ENCODE measurements around the gene FOSB. TPM values are rescaled to one million over a fixed set of nuclear protein-coding genes. Genes with fewer than 3 reads are reported as not detected.

Gene FOSB
- total and polyA plus RNA-seq, 9 of the 15 experiments (the other 6 are each of a cell fraction or from before 2014, with no cell fraction given) = 0.11 to 2.7 (median 0.73) TPM

GRCh38 chr19:45443462-45444317 lies 24.1 kb upstream of the FOSB start (continued):
- peak in 1 of 2 experiments; percentile 37 for TF ChIP-seq AFF1 (IDR thresholded peaks at IDR 0.05; ENCODE audit: low read depth in 1 of 2, partially characterized antibody in 2 of 2)
- TF ChIP-seq RUNX1 (IDR thresholded peaks at IDR 0.05; ENCODE audit: low read depth) = no peak
- TF ChIP-seq POLR2A (conservative IDR thresholded peaks at IDR 0.05) = peak; percentile 65
- no peak for TF ChIP-seq ILF3 (IDR thresholded peaks at IDR 0.05; ENCODE audit: borderline replicate concordance)
- TF ChIP-seq HBP1 (CRISPR knock-in tag; IDR thresholded peaks at IDR 0.05) = 0 out of 2 replicates have a peak, but pooled peaks have one; percentile 44
- TF ChIP-seq IFI16 (CRISPR knock-in tag; IDR thresholded peaks at IDR 0.05) = no peak
- TF ChIP-seq MTA3 (IDR thresholded peaks at IDR 0.05; ENCODE audit: borderline replicate concordance) = peak; percentile 27; the same call in 1 of the 2 replicates
- no peak for TF ChIP-seq YBX1 (IDR thresholded peaks at IDR 0.05)
- TF ChIP-seq ZNF764 (CRISPR knock-in tag; IDR thresholded peaks at IDR 0.05; ENCODE audit: low read depth) = no peak
- TF ChIP-seq DACH1 (IDR thresholded peaks at IDR 0.05; ENCODE audit: partially characterized antibody) = no peak
- no peak for TF ChIP-seq PHB (CRISPR knock-in tag; IDR thresholded peaks at IDR 0.05)
- TF ChIP-seq FOXA3 (CRISPR knock-in tag; conservative IDR thresholded peaks at IDR 0.05 in 1 of 2, IDR thresholded peaks at IDR 0.05 in 1 of 2) = no peak
- peak; percentile 5 for TF ChIP-seq ZFP36 (IDR thresholded peaks at IDR 0.05; ENCODE audit: low read depth, low read length, partially characterized antibody)
- TF ChIP-seq ZNF79 (CRISPR knock-in tag; IDR thresholded peaks at IDR 0.05; ENCODE audit: low read depth) = no peak
- TF ChIP-seq NFYB (IDR thresholded peaks at IDR 0.05; ENCODE audit: extremely low read depth, insufficient read length) = no peak
- TF ChIP-seq NCOA4 (IDR thresholded peaks at IDR 0.05; ENCODE audit: partially characterized antibody) = no peak
- no peak for TF ChIP-seq CREB3 (tag; conservative IDR thresholded peaks at IDR 0.05; ENCODE audit: low read depth)
- peak; percentile 60; the same call in 1 of the 2 replicates for TF ChIP-seq MBD2 (IDR thresholded peaks at IDR 0.05; ENCODE audit: borderline replicate concordance, low read depth)
- no peak for TF ChIP-seq NR1H2 (CRISPR knock-in tag; IDR thresholded peaks at IDR 0.05)
- TF ChIP-seq ARID3A (IDR thresholded peaks at IDR 0.05; ENCODE audit: borderline replicate concordance, low read depth, low read length) = no peak
